GM21737 (cell line): ENCODE measurements around the gene PDE8B.

Experiments used
- ATAC-seq: cut with Tn5 transposase; IDR thresholded peaks from one replicate; pipeline ENCODE4 v1.9.1; 2021; ENCODE audit warnings: mild to moderate bottlenecking, moderate library complexity; ENCODE audit not compliant: unreplicated experiment

The PDE8B gene

DNA sequence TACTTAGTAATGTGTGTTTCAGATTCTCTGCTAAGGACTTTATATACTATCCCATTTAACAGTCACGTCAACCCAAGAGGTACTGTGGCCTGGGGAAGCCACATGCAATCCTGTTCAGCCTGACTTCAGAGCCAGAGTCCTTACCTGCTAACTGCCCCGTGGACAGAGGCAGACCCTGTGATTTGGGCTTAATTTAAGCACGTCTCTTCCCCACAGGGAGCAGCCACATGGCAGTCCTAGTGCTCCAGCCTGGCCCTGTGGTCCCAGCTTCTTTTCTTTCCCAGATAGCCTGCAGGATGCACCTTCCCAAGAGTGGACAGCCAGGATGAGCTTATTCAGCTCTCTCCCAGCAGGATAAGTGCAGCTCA is 71.5 kb downstream of the PDE8B start:
- ATAC-seq: no peak

DNA sequence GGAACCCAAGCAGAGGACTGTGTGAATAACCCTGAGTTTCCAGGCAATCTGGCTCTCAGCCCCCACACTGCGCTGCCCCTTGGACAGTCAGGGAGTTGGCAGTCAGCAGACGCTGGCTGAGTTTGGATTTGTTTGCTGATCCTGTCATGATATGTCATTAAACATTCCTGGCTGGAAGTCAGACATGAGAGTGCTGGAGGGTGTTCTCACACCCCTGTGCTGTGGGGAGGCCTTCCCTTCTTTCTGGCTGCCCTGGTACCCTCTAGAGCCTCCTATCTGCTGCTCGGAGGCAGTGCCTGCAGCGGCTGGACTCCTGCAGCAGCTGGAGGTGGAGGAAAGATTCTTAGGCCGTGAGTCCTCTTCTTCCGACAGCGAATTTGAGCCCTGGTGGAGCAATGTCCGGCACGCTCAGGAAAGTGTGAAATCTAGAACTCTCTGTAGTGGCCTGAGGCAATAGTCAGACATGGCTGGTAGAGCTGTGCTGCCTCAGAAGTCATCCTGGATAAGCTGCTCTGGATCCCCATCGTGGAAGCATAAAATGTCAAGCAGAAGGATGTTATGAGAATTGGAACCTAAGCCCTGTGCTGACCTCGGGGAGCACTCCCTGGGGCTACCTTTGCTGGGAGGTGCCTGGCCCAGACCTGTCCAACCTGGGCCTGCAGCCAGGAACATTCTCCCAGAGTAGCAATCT is 72.0 kb downstream of the PDE8B start:
- no peak for ATAC-seq

DNA sequence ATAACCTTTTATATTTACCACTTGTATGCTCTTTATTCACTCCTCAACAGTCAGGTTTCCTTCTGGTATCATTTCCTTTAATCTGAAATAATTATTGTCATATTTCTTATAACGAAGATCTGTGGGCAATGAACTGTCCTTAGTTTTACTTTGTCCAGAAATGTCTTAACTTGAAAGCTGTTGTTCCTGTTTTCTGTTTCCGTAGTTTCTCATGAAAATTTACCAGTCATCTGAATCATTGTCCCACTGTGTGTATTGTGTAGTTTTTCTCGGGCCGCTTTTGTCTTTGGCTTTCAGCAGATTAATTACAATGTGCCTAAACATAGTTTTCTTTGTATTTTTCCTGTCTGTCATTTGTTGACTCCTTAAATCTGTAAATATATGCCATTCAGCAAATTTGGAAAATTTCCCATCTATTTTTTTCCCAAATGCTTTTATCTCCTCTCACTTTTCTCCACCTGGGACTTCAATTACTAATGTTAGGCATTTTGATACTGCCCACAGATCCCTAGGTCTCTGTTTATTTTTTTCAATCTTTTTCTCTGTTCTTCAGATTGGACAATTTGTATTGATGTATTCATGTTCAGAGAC is 74.9 kb downstream of the PDE8B start:
- no peak for ATAC-seq

DNA sequence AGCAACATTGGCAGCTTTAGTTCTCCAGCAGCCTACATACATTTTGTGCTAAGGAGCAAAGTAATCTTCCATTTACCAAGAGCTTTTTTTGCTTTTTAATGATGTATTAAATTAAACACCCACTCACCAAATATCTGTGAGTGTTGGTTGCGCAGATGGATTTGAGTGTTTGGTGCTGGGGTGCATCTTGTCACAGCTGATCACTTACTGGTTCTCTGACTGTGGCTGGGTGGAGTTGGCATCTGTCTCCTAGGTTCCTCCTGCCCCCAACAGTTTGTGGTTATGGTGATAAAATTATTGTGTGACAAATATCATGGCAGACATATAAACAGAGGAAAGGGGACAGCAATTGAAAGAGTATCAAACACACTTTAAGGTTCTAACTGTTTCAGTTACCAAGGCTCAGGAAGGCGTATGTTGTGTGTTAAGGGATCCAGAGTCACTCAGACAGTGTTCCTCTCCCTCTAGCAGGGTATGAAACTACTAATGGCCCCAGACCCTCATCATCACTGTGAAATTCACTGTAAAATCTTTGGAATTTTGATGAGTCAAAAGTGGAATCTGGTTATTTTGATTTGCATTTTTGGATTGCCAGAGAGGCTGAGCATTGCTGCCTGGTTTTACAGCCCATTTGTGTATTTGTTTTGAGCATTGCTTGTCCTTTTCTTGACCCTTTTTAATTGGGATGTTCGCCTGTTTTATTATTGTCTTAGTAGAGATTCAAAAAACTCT is 81.7 kb downstream of the PDE8B start:
- ATAC-seq: no peak

DNA sequence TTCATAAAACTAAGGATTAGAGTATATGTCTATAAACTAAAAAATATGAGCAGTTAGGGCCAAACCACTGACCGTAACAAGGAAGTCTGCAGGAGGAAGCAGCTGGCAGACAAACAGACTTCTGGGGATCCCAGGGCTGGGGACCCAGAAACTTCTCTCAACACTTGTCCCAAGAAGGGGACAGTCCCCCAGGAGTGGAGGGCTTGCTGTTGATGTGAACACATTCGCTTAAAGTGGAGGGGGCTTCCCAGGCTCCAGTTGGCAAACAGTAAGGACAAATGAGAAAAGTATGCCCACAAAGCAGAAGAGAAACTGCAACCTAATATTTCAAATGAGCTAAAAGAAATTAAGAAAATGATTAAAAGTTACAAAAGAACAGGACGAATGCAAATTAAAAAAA is 83.7 kb downstream of the PDE8B start:
- no peak for ATAC-seq

DNA sequence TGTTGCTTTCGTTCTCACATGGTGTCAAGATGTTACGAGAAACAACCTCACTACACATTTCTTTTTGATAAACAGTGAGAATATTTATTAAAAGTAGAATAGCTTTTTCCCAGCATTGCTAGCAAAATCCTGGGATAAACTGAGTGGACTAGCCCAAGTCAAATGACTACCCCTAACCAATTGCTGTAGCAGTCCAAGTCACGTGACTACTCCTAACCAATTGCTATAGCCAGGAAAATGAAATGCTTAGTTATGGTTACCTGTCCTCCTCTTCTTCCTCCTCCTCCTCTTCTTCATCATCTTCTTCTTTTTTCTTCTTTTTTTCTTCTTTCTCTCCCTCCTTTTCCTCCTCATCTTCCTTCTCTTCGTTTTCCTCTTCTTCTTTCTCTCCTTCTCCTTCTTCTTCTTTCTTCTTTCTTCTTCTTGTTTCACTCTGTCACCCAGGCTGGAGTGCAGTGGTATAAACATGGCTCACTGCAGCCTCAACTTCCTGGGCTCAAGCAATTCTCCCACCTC is 85.4 kb downstream of the PDE8B start:
- no peak for ATAC-seq

DNA sequence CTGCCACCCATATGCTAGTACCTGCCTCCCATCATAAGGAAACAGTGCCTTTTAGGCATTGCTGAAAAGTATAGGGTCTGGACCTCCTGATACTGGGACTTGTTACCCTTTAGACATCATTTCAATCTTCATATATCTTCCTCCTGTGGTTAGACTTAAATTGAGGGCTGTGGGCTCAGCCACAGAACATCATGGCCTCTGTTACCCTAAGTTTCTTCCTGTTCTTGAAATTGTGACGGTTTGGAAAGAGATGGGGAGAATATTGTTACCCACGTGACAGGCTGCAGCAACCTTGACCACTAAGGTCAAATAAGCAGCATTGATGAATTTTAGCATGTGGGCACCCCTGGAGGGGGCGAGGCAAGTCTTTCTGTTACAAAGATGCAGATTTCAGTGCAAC is 87.7 kb downstream of the PDE8B start:
- ATAC-seq: no peak

DNA sequence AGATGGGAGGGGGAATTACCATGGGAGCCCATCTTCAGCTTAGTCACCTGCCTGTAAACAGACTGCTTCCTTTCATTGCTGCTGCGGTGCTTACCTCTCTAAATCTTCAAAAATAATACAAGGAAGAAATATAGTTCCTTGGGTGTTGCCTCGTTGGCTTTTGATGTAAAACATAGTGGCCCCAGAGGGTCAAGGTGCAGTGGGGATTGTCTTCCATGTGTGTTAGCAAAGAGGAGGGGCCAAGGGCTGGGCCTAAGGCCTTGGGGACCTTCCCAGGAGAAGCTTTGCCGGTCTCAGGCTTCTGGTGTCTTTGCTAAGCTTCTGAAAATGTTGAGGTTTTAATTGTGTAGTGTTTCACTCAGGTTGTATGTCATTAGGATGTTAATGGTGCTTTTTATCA is 90.0 kb downstream of the PDE8B start:
- no peak for ATAC-seq

DNA sequence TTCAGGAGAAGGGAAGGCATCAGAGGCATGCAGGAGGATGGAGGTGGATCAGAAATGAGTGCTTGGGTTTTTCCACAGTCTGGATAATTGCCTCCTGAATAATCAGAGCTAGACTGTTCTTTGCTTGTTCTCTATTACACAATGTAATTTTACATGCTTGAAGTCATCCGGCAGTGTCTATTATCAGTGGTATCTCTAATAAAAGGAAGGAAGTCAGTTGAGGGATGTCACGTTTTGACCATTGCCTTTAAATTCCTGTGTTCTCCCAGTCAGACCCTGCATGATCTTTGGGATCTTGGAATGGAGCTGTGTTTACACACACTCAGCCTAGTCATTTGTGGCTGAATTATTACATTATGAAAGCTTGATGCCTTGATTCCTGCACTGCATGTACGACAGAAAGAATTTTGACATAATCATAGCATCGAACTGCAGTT is 91.0 kb downstream of the PDE8B start:
- no peak for ATAC-seq

DNA sequence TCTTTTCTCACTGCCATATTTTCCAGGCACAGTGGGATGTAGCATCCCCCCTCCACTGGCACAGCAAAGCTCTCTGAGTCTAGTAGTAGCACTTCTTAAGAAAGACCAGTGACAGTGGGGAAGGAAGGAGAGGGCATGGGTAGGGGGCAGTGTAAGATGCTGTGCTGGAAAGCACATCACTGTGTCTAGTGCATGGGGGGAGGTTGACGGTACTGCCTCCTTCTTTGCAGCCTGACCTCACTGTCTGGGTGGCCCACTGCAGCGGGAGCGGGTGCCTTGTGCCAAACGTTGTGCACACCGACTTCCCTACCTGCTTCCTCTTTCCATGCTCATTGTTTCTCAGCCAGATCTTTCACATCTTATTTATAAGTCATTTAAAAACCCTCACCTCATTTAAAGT is 91.8 kb downstream of the PDE8B start:
- ATAC-seq: no peak

DNA sequence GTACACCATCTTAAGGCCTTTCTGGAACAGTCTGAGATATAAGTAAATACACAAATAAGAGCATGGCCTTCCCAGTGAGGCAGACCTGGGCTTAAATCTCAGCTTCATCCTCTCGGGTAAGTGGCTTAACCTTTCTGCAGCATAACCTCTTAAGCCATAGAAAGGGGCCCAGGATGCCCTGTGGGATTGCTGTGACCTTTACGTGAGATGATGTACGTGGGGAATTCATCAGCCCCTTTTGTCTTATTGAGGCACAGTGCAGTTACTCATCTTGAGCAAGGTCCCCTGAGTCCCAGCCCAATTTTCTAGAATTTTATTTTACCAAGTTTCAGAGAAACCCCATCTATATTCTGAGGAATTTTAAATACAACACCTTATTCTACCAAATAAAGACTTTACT is 92.2 kb downstream of the PDE8B start:
- ATAC-seq: no peak

DNA sequence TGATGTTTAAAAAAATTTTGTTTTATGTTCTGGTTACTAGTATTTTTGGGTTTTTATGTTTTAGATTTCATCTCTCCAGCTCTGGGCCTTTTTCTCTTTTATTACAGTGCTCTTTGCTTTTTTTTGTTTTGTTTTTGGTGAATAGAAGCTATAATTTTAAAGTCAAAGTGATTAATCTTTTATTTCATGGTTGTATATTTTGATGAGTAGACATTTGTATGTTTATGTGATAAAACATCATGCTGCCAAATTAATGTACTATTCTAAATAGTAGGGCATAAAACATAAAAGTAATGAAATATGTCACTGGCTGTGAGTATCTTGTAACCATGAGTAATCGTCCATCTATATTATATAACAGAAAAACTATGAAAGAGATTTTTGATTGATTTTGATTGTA is 93.9 kb downstream of the PDE8B start:
- no peak for ATAC-seq

DNA sequence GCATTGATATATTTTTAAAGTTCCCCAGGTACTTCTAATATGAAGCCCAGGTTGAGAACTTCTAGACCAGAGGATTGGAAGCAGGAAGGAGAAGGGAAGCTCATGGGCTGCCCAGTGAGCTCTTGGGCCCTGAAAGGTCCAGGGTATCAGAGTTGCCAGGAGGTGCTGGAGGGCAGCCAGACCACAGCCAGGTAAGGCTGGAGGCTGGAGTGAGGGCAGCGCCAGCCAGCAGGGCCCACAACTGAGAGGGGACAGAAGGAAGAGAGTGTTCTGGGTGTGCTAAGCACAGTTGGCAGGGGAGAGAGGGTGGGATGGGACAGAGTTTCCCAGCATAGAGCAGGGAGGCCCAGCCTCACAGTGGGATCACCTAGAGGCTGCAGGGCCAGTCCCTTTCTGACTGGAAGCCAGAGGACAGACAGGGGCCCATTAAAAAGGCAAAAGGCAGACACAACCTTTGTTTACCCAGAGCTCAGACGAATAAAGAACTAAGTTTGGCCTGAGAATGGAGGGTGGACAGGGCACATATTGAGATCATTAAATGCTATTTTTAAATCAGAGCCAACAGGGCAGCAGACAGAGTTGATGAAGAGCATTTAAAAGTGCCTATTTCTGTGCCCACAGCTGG is 94.9 kb downstream of the PDE8B start:
- ATAC-seq: no peak

DNA sequence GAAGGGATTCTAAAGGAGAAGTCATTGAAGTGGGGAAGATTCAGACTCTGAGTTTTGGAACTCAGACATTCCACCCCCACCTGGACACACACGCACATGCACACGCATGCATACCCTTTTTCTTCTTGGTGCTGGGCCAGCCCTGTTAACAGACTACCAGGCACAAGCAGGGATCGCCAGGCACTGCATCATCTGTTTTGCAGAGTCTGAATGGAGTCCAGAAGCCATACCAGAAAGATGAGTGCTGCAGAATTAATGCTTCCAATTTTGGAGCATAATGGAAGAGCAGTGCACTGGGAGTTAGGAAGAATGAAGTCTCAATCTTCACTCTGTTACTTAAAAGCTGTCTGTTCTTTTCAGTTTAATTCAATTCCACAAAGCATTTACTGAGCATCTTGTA is 95.5 kb downstream of the PDE8B start:
- ATAC-seq: no peak

DNA sequence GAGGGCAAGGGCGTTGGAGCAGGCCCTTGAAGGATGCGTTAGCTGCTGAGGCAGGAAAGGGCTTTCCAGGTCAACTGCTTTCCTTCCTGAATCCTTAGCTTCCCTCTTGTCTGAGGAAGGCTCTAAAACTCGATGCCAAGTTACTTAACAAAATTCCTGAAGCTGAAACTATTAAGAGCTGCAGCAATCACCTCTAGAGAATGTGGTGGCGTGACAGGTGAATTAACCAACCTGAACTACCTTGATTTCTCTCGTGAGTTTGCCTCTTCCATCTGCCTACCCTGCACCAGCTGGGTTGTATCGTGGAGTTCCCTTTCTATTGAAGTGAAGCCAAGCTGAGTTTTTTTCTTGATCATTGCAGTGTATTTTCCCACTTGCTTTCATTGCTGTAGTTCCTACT is 96.1 kb downstream of the PDE8B start:
- no peak for ATAC-seq

DNA sequence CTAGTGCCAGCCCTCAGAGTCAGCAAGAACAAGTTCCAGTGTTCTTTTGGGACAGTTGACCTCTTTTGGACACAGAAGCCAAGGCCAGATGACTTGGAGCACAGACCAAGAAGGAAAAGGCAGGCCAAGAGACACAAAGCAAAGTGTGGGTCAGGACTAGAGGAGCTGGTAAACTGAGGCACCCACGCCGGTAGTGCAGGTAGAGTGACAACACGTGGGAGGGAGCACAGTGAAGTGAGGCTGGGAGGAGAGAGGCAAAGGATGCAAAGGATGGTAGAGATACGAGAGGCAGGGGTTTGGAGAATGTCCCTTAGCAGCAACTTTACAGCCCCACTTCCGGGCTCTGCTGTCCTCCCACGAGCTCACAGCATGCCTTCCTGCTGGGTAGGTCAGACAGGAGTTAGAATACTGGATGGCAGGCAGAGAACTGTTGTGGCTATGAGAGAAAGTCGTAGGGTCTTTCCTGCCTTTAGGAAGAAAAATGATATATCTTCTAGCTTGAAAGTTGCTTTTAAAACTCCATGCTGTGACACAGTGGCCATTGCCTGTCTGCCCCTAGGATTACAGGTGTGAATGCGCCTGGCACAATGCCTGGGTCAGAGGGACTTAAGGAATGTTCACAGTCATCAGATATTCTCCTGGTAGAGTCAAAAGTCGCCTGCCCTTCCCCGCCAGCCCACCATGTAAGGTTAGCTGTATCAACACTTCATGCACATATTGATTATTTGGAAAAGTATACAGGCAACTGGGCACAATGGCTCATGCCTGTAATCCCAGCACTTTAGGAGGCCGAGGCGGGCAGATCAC is 97.9 kb downstream of the PDE8B start:
- no peak for ATAC-seq

DNA sequence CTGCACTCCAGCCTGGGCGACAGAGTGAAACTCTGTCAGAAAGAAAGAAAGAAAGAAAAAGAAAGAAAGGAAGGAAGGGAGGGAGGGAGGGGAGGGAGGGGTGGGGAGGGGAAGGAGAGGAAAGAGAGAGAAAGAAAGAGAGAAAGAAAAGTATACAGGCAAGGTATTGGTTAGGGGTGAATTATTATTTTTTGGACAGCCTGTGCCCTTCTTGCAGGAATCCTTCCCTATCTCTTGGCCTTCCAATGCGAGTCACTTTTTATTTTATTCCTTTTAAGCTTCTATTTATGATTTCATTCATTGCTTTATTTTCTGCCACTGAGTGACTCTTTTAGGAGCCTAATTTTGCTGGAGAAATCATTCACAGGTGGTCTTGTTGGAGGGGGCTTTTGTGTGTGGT is 98.7 kb downstream of the PDE8B start:
- ATAC-seq: no peak

DNA sequence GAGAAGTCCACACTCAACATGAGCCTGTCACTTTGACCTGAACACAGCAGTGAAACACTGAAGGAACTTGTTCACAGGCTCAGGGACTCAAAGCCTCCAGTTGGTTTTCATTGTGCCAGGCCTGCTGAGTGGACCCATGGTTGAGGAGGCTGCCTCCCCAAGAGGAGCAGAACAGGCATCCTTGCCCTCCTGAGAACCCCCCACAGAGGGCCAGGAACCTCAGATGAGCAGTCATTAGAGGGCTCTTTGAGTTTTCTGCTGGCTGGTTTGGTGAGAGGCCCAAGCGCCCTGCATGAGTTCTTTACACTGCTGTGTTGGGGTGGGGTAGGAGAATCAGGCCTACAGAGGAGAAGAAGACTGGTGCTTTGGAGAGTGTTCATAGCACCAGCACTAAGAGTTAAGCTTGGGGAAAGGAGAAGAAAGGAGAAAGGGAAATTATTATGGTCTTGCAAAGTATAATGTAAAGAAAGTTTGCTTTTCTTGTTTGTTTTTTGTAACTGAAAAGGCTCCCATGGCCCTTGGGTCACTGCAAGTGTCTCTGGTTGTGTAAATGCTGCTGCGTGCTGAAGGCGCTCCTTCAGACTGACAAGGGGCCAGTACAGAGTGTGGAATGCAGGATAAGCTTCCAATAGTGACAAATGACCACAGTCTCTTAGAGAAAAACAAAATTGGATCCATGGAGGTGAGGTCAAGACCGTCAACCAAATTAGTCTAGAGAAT is 100.2 kb downstream of the PDE8B start:
- ATAC-seq: no peak

DNA sequence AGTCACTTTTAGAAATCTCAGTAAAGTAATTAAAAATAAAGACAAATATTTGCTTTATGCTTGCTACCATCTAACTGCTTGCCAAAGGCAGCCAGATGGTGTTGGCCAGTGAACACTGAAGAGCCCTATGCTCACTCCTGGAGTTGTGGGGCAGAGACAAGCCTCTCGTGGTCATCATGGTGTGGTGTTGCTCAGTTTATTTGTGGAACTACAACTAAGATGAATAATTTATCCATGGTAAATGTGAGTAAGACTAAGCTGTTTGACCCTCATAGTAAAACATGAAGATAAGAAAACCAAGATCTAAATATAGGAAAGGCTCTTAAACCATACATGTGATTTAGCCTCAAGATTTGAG is 100.7 kb downstream of the PDE8B start:
- no peak for ATAC-seq

DNA sequence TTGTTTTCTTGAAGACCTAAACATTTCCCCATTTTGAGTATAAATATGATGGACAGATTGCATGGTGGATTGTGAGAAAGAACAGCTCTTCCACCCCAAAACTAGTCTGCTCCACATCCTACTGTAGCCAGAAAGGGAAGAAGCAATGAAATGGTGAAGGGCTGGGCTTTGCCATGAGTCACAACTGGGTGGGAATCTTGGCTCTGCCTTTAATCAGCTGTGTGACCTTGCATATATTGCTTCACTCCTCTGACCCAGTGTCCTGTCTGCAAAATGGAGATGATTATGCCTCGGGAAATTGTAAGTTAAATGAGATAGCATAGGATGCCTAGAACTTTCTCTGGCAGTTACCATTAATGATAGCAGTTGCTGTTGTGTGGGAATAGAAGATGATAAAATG is 101.9 kb downstream of the PDE8B start:
- ATAC-seq: no peak
